ENCODE measurements around the gene RASEF. TPM values are rescaled to one million over a fixed set of nuclear protein-coding genes. Genes with fewer than 3 reads are reported as not detected.

RASEF gene
- not detected in 2 replicates for total RNA-seq
- long read RNA-seq: 0 reads

GRCh38 chr9:83062651-83063527, at the start of gene RASEF:
Gene RASEF, minus strand, starts transcription at chr9:83063142. Its CDS starts 275 bp downstream, at chr9:83062867.
- no peak for TF ChIP-seq CTCF (IDR thresholded peaks at IDR 0.05)
- Mint-ChIP-seq H3K27ac (ENCODE audit: unreplicated experiment) (no peak within 1 kb of the TSS), H3K27me3 (ENCODE audit: unreplicated experiment) (peaks cover 60% of the 10 kb centered on the region), H3K4me3 (ENCODE audit: unreplicated experiment) (peak within 1 kb of the TSS; percentile 65), H3K4me1 (ENCODE audit: unreplicated experiment) (peaks cover 11% of the 10 kb centered on the region), H3K36me3 (ENCODE audit: unreplicated experiment) (peaks cover 1% of the 10 kb centered on the region), H3K9me3 (ENCODE audit: unreplicated experiment) (peaks cover 3% of the 10 kb centered on the region)
- no peak for DNase-seq (ENCODE audit: extremely low spot score, unreplicated experiment)

GRCh38 chr9:83111169-83111568, 48.2 kb upstream of the RASEF start:
- Mint-ChIP-seq H3K4me1 (ENCODE audit: unreplicated experiment) (no peaks in the 10 kb centered on the region), H3K27me3 (ENCODE audit: unreplicated experiment) (no peaks in the 10 kb centered on the region), H3K4me3 (ENCODE audit: unreplicated experiment) (no peak overlapping the region), H3K36me3 (ENCODE audit: unreplicated experiment) (no peaks in the 10 kb centered on the region), H3K27ac (ENCODE audit: unreplicated experiment) (no peak overlapping the region), H3K9me3 (ENCODE audit: unreplicated experiment) (peaks cover 21% of the 10 kb centered on the region)
- no peak for TF ChIP-seq CTCF (IDR thresholded peaks at IDR 0.05)
- no peak for DNase-seq (ENCODE audit: extremely low spot score, unreplicated experiment)

- DNase-seq (ENCODE audit: extremely low spot score, unreplicated experiment): no peak
- H3K36me3 Mint-ChIP-seq (ENCODE audit: unreplicated experiment): no peaks in the 10 kb centered on the region
- H3K27ac Mint-ChIP-seq (ENCODE audit: unreplicated experiment): no peak overlapping the region
- H3K27me3 Mint-ChIP-seq (ENCODE audit: unreplicated experiment): no peaks in the 10 kb centered on the region
- H3K9me3 Mint-ChIP-seq (ENCODE audit: unreplicated experiment): peaks cover 12% of the 10 kb centered on the region
- no peak overlapping the region for H3K4me3 Mint-ChIP-seq (ENCODE audit: unreplicated experiment)
- H3K4me1 Mint-ChIP-seq (ENCODE audit: unreplicated experiment): no peaks in the 10 kb centered on the region
- no peak for TF ChIP-seq CTCF (IDR thresholded peaks at IDR 0.05)
Observed at GRCh38 chr9:83109296-83109695, 46.4 kb upstream of the RASEF start.

- no peaks in the 10 kb centered on the region for H3K36me3 Mint-ChIP-seq (ENCODE audit: unreplicated experiment)
Observed at GRCh38 chr9:83108208-83108607, 45.3 kb upstream of the RASEF start.

More at GRCh38 chr9:83108208-83108607, 45.3 kb upstream of the RASEF start:
- no peak overlapping the region for H3K27ac Mint-ChIP-seq (ENCODE audit: unreplicated experiment)
- TF ChIP-seq CTCF (IDR thresholded peaks at IDR 0.05): no peak
- no peaks in the 10 kb centered on the region for H3K4me1 Mint-ChIP-seq (ENCODE audit: unreplicated experiment)
- no peak overlapping the region for H3K4me3 Mint-ChIP-seq (ENCODE audit: unreplicated experiment)
- DNase-seq (ENCODE audit: extremely low spot score, unreplicated experiment): no peak
- no peaks in the 10 kb centered on the region for H3K27me3 Mint-ChIP-seq (ENCODE audit: unreplicated experiment)
- H3K9me3 Mint-ChIP-seq (ENCODE audit: unreplicated experiment): peaks cover 2% of the 10 kb centered on the region
